IgD-negative memory B cell (primary cell): ENCODE results near the gene MRPS24. TPM values are rescaled to one million over a fixed set of nuclear protein-coding genes. Genes with fewer than 3 reads are reported as not detected.

Source experiments
- H3K27ac Mint-ChIP-seq, 3 donors: one replicate each; pipeline ENCODE4 v1.8.0; 2020 to 2022; ENCODE audit warnings: mild to moderate bottlenecking in 3 of 3, mixed read lengths in 3 of 3, moderate library complexity in 1 of 3
- H3K27me3 Mint-ChIP-seq: one replicate; pipeline ENCODE4 v1.8.0; 2021; ENCODE audit warnings: mixed read lengths
- H3K36me3 Mint-ChIP-seq: one replicate; pipeline ENCODE4 v1.8.0; 2020; ENCODE audit warnings: mild to moderate bottlenecking, mixed read lengths
- H3K4me1 Mint-ChIP-seq, 3 donors: one replicate each; pipeline ENCODE4 v1.8.0; 2020 to 2022; ENCODE audit warnings: mixed read lengths in 3 of 3, mild to moderate bottlenecking in 1 of 3
- H3K4me3 Mint-ChIP-seq, 4 donors: one replicate each; pipeline ENCODE4 v1.8.0; 2020 to 2022; ENCODE audit warnings: mild to moderate bottlenecking in 4 of 4, mixed read lengths in 4 of 4, moderate library complexity in 3 of 4
- H3K9me3 Mint-ChIP-seq, 3 donors: one replicate each; pipeline ENCODE4 v1.8.0; 2020 to 2021; ENCODE audit warnings: mixed read lengths in 3 of 3, mild to moderate bottlenecking in 1 of 3
- polyA plus RNA-seq: library from polyadenylated mRNA; unstranded; fragments of 300-500 nt; fragmentation: Illumina TruSeq; gene quantifications from one replicate; pipeline ENCODE4 v1.2.3, GENCODE V29; 2021

The MRPS24 gene
- polyA plus RNA-seq, 1 donor from 2014 or later, result 136 TPM

DNA sequence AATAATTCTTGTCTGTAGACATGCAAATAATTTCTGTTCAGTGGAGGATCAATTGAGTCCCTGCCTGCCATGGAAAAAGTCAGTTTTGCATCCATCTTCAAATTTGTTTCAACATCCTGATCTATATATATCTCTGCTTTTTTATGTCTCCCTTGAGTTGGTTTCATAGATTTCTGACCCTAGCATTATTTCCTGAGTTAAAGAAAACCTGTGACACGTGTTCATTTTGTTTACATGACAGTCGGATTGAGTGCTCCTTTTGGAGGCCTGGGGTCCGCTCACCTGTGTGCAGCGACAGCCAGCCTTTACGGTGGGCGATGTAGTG, 674 bp downstream of the MRPS24 start:
- no peaks in the 10 kb centered on the region for H3K27me3 Mint-ChIP-seq
- peaks cover 11% of the 10 kb centered on the region for H3K36me3 Mint-ChIP-seq

DNA sequence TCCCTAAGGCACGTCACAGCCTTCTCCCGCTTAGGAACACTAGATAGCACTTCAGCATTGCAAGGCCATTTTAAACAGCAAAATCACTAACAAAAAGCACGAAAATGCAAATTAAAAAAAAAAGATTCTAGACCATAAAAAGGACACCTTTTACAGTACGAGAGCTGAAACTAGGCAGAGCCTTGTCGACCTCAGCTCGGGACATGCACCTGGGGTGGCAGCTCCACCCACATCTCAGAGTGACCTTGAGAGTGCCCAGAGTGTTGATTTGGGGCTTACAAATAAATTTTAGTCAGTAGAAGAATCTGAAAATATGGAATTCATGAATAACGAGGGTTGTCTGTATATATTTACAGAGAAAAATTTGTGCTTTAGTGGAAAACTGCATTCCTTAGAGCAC, 1.1 kb downstream of the MRPS24 start:
- Mint-ChIP-seq H3K9me3 (no peaks in the 10 kb centered on the region), H3K4me3 (peak overlapping the region; percentile 88 to 99 (median 96)), H3K27me3 (no peaks in the 10 kb centered on the region), H3K4me1 (peaks cover 12 to 16% (median 13%) of the 10 kb centered on the region in 3 donors), H3K27ac (peak overlapping the region; percentile 1 to 84 (median 75)), H3K36me3 (peaks cover 11% of the 10 kb centered on the region)

More for the DNA sequence above, 674 bp downstream of the MRPS24 start:
- Mint-ChIP-seq H3K4me1 (peaks cover 12 to 16% (median 13%) of the 10 kb centered on the region in 3 donors), H3K4me3 (peak overlapping the region; percentile 88 to 99 (median 96)), H3K27ac (peak overlapping the region; percentile 75 to 84 (median 76)), H3K9me3 (no peaks in the 10 kb centered on the region)

DNA sequence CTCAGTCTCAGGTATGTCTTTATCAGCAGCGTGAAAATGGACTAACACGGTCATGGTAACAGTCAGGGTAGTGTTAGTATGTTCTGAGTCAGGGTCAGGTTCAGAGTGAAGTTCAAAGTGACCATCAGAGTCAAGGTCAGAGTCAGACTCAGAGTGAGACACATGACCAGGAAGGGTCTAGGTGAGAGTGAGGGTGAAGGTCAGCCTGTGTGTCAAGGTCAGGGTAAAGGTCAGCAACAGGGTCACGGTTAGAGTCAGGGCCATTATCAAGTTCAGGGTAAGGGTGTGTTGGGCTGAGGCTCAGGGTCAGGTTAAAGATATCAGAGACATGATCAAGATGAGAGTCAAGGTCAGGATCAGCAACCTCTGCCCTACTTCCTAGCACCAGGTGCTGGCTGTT, 4.0 kb downstream of the MRPS24 start:
- H3K27me3 Mint-ChIP-seq, result no peaks in the 10 kb centered on the region
- H3K4me1 Mint-ChIP-seq, result peaks cover 12 to 15% (median 13%) of the 10 kb centered on the region in 3 donors
- H3K36me3 Mint-ChIP-seq, result peaks cover 11% of the 10 kb centered on the region
- peak overlapping the region in 1 of 3 donors; percentile 6 for H3K27ac Mint-ChIP-seq
- H3K4me3 Mint-ChIP-seq, result peak overlapping the region in 2 of 4 donors; percentile 19 to 35
- H3K9me3 Mint-ChIP-seq, result no peaks in the 10 kb centered on the region

DNA sequence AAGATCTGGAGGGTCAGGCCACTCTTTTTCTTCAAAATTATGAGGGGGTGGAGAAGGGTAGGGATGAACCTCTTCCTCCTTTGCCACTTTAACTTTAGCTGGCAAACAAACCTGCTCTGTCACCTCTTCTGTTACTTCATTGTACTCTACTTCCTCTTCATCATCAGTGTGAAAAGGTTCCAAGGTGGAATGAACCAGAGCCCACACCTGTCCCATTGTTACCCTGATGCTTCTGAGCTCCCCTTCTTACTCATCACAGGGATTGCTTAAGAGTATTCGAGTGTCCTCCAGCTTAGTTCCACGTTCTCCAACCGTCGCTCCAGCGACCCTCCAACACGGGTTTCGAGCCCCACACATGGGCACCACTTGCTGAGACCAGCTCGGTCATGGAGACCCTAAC, 5.2 kb downstream of the MRPS24 start:
- H3K36me3 Mint-ChIP-seq, result peaks cover 11% of the 10 kb centered on the region
- H3K27me3 Mint-ChIP-seq, result peaks cover 3% of the 10 kb centered on the region
- no peak overlapping the region for H3K4me3 Mint-ChIP-seq
- no peaks in the 10 kb centered on the region for H3K9me3 Mint-ChIP-seq
- H3K27ac Mint-ChIP-seq, result peak overlapping the region in 2 of 3 donors; percentile 17 to 71
- H3K4me1 Mint-ChIP-seq, result peaks cover 5 to 9% (median 6%) of the 10 kb centered on the region in 3 donors

DNA sequence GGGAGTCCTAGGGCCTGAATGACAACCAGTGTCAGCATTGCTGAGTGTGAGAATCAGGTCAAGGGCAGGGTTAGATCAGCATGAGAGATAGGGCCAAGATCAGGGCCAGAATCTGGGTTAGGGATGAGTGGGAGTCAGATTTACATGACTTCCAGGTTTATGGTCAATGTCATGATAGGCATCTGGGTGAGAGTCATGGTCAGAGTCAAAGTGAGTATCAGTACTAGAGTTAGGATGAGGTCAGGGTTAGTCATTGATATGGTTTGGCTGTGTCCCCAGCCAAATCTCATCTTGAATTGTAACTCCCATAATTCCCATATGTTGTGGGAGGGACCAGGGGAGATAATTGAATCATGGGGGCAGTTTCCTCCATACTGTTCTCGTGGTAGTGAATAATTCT, 12.3 kb downstream of the MRPS24 start:
- H3K36me3 Mint-ChIP-seq, result no peaks in the 10 kb centered on the region
- H3K4me1 Mint-ChIP-seq, result no peaks in the 10 kb centered on the region
- H3K27me3 Mint-ChIP-seq, result peaks cover 3% of the 10 kb centered on the region
- no peaks in the 10 kb centered on the region for H3K9me3 Mint-ChIP-seq
- H3K4me3 Mint-ChIP-seq, result no peak overlapping the region
- no peak overlapping the region for H3K27ac Mint-ChIP-seq

DNA sequence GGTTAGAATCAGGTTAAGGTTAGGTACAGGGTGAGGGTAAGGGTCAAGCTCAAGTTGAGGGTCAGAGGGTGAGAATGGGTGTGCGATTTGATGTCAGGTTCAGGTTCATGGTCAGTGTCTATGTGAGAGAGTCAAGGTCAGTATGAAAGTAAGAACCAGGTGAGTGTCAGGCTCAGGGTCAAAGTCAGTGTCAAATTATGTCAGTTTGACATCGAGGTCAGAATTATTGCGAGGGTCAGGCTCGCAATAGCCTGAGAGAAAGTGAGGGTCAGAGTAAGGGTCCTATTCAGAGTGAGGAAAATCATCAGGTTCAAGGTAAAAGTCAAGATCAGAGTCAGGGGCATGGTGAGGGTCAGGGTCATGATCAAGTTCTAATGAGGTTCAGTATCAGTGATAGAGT, 13.0 kb downstream of the MRPS24 start:
- H3K36me3 Mint-ChIP-seq, result no peaks in the 10 kb centered on the region
- no peaks in the 10 kb centered on the region for H3K9me3 Mint-ChIP-seq
- H3K4me3 Mint-ChIP-seq, result no peak overlapping the region
- no peak overlapping the region for H3K27ac Mint-ChIP-seq
- peaks cover 3% of the 10 kb centered on the region for H3K27me3 Mint-ChIP-seq
- H3K4me1 Mint-ChIP-seq, result no peaks in the 10 kb centered on the region

DNA sequence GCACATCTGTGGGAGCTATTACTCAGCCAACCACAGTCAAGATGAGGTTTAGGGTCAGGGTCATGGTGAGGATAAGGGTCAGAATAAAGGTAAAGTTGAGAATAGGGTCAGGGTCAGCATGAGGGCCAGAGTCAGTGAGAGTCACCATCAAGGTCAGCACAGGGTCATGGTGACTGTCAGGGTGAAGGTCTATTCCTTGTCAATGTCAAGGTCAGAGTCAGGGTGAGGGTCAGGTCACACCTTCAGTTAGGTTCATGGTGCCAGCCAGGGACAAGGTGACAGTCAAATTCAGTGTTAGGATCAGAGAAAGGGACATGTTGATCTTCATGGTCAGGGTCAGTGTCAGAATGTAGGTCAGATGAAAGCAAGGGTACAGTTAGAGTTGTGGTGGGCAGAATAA, 14.1 kb downstream of the MRPS24 start:
- no peak overlapping the region for H3K27ac Mint-ChIP-seq
- no peaks in the 10 kb centered on the region for H3K36me3 Mint-ChIP-seq
- H3K4me3 Mint-ChIP-seq, result no peak overlapping the region
- no peaks in the 10 kb centered on the region for H3K9me3 Mint-ChIP-seq
- no peaks in the 10 kb centered on the region for H3K4me1 Mint-ChIP-seq
- H3K27me3 Mint-ChIP-seq, result peaks cover 3% of the 10 kb centered on the region

DNA sequence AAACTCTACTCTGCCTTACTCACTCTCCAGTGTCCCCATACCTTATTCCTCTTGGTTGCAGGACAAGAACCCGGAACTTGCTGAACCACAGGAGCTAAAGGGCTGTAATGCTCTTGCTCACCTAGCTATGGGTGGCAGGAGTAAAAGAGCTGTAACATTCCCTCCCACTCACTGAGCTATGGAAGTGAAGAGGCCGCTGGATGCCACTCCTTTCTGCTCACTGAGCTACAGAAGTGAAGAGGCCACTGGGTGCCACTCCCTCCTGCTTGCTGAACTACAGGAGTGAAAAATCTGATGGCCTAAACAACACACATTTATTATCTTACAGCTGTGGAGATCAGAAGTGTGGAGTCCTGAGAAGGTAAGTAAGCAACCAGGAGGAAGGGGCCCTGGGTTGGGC, 17.5 kb downstream of the MRPS24 start:
- Mint-ChIP-seq H3K27me3 (peaks cover 2% of the 10 kb centered on the region), H3K36me3 (no peaks in the 10 kb centered on the region), H3K27ac (no peak overlapping the region), H3K4me1 (no peaks in the 10 kb centered on the region), H3K4me3 (no peak overlapping the region), H3K9me3 (no peaks in the 10 kb centered on the region)

DNA sequence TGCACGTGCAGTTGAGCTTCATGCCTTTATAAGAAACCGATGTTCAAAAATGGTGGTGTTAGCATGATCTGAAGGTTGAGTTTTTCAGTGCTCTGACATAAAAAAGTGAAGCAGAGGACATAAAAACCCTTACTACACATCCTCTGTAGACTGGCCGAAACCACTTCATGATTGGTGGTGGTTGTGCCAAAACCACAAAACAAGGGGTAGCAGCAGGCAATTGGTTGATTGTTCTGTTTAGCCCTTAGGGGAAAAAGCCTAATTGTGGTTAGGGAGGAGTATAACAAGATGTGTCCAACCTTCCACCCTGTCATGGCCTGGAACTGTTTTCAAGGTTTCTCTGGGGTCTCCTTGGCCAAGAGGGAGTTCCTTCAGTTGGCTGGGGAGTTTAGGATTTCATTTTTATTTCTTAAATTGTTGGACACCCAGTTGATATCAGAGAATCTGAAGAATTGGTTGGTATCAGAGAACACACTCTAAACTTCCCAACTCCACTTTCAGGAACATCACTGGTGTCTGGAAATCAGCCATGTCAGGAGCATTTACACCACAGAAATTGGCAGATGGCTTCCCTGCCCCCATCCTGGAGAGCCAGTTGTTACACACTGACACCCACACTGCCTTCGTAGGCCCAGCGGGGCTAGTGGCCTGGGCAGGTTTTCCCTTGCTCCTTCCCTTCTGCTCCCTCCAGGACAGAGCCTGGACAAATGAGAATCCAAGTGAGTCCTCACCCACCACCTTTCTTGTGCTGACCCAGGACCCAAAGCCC, 18.8 kb downstream of the MRPS24 start:
- Mint-ChIP-seq H3K4me3 (no peak overlapping the region), H3K9me3 (no peaks in the 10 kb centered on the region), H3K4me1 (no peaks in the 10 kb centered on the region), H3K27ac (no peak overlapping the region), H3K36me3 (no peaks in the 10 kb centered on the region), H3K27me3 (peaks cover 2% of the 10 kb centered on the region)

DNA sequence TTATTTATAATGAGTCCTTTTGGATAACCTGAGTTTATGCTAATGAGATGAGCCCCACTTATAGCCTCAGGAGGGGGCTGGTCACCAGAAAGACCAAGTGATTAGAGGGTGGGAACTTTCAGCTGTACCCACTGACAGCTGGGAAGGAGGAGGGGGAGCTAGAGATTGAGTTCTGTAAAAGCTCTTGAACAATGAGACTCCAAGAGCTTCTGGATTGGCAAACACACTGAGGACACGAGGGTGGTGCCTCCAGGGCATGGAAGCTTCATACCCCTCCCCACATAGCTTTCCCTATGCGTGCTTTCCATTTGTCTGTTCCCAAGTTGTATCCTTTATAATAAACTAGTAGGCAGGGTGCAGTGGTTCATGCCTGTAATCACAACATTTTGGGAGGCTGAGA, 20.3 kb downstream of the MRPS24 start:
- Mint-ChIP-seq H3K27ac (no peak overlapping the region), H3K27me3 (peaks cover 2% of the 10 kb centered on the region), H3K4me1 (no peaks in the 10 kb centered on the region)

DNA sequence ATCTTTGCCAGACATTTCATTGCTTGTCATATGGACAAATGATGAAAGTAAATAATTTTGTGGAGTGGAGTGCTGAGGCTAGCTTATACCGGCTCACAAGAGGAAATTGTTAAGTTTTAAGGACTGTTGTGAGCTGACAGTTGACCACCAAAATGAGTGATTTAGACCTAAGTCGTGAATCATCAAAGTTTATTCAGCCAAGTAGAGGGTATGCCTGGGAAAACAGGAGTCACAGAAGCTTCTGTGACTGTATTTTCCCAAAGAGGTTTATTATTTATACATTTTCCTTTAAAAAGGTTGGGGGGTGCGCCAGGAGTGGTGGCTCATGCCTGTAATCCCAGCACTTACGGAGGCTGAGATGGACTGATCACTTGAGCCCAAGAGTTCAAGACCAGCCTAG, 21.8 kb downstream of the MRPS24 start:
- no peaks in the 10 kb centered on the region for H3K9me3 Mint-ChIP-seq
- no peak overlapping the region for H3K27ac Mint-ChIP-seq
- peaks cover 2% of the 10 kb centered on the region for H3K27me3 Mint-ChIP-seq
- H3K4me3 Mint-ChIP-seq, result no peak overlapping the region
- H3K36me3 Mint-ChIP-seq, result no peaks in the 10 kb centered on the region
- H3K4me1 Mint-ChIP-seq, result no peaks in the 10 kb centered on the region

More for the DNA sequence above, 20.3 kb downstream of the MRPS24 start:
- Mint-ChIP-seq H3K36me3 (no peaks in the 10 kb centered on the region), H3K9me3 (no peaks in the 10 kb centered on the region), H3K4me3 (no peak overlapping the region)

DNA sequence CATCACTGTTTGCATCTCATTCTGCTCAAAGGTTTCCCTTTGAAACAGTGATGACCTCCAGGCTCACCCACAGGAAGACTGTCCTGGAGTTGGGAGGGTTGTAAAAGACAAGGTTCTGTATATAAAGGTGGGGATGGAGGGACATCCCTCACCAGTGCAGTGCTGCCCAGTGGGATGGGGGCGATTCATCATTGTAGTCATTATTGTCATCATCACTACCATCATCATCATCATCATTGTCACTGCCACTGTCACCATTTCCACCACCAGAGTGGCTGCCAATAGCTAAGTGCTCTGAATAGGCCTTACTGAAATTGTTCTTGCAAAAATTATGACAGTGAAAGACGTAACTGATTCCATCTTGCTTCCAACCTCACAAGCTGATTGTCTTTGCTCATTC, 24.7 kb downstream of the MRPS24 start:
- Mint-ChIP-seq H3K27me3 (peaks cover 2% of the 10 kb centered on the region), H3K27ac (no peak overlapping the region), H3K36me3 (no peaks in the 10 kb centered on the region), H3K4me3 (no peak overlapping the region), H3K9me3 (no peaks in the 10 kb centered on the region), H3K4me1 (no peaks in the 10 kb centered on the region)

DNA sequence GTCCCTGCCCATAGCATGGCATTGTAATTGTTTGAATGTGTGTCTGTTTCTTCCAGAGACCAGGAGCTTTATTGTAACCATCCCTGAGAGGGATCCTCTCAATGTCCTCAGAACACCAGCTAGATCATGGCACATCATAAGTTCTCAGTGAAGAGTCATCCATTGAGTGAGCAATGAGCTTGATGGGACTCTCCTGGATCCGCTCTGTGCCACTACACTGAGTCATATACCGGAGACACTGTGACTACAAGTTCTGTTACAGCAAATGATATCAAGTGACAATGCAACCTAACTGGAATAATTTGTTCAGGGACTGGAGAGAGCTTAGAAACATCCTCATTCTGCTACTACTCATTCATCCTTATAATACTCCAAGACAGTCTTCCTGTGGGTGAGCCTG, 25.1 kb downstream of the MRPS24 start:
- H3K27ac Mint-ChIP-seq, result no peak overlapping the region
- H3K9me3 Mint-ChIP-seq, result no peaks in the 10 kb centered on the region
- no peak overlapping the region for H3K4me3 Mint-ChIP-seq
- peaks cover 2% of the 10 kb centered on the region for H3K27me3 Mint-ChIP-seq
- H3K4me1 Mint-ChIP-seq, result no peaks in the 10 kb centered on the region
- no peaks in the 10 kb centered on the region for H3K36me3 Mint-ChIP-seq

DNA sequence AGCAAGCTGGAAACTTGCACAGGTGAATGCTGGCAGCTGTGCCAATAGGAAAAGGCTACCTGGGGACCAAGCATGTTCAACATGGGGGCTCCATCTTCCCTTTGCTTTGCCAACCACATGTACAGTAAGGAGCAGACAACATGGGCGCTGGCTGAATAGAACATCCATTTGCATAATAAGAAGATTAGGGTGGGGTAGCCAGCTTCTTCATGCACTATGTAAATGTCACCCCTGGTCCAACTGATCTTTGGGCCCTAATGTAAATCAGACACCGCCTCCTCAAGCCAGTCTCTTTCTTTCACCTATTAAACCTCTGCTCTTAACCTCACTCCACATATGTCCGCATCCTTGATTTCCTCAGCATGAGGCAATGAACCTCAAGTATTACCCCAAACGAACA, 26.0 kb downstream of the MRPS24 start:
- Mint-ChIP-seq H3K36me3 (no peaks in the 10 kb centered on the region), H3K4me3 (no peak overlapping the region), H3K27me3 (peaks cover 2% of the 10 kb centered on the region), H3K9me3 (no peaks in the 10 kb centered on the region), H3K4me1 (peaks cover 3 to 7% (median 4%) of the 10 kb centered on the region in 3 donors), H3K27ac (no peak overlapping the region)

DNA sequence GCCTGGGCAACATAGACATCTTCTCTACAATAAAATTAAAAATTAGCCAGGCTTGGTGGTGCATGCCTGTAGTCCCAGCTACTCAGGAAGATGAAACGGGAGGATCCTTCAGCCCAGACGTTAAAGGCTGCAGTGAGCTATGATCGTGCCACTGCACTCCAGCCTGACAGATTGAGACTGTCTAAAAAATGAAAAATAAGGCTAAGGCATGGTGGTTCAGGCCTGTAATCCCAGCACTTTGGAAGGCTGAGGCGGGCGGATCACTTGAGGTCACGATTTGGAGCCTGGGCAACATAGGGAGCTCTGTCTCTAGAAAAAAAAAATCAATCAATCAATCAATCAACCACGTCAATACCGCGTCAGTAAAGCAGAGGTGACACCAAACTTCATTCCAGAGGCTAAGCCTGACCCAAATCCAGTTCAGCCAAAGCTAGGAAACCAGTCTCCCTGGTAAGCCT, 31.1 kb downstream of the MRPS24 start:
- H3K4me1 Mint-ChIP-seq, result peaks cover 14 to 21% (median 16%) of the 10 kb centered on the region in 3 donors
- peak overlapping the region in 1 of 3 donors; percentile 3 for H3K27ac Mint-ChIP-seq
- H3K9me3 Mint-ChIP-seq, result peaks cover 0 to 1% (median 0%) of the 10 kb centered on the region in 3 donors
- peak overlapping the region in 3 of 4 donors; percentile 38 to 81 (median 48) for H3K4me3 Mint-ChIP-seq
- H3K36me3 Mint-ChIP-seq, result no peaks in the 10 kb centered on the region
- H3K27me3 Mint-ChIP-seq, result no peaks in the 10 kb centered on the region
